ENCODE data around the gene RAB8B. TPM values are rescaled to one million over a fixed set of nuclear protein-coding genes. Genes with fewer than 3 reads are reported as not detected.

The RAB8B gene
- total and polyA plus RNA-seq, 9 of the 15 experiments (the other 6 are each of a cell fraction or from before 2014, with no cell fraction given): 7.8 to 32.1 (median 24.2) TPM

DNA sequence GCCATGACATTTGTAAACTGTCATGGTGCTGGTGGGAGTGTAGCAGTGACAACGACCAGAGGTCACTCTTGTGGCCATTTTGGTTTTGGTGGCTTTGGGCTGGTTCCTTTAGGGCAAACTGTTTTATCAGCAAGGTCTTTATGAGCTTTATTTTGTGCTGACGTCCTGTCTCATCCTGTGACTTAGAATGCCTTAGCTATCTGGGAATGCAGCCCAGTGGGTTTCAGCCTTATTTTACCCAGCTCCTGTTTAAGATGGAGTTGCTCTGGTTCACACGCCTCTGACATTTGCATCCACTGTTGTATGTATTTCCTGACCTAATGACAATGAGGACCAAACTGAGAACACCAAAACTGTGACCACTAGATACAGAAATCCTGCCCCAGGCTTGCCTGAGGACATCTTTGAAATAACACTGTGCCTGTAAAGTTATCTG lies 37.6 kb downstream of the RAB8B start (continued):
- TF ChIP-seq, protein P1, sequence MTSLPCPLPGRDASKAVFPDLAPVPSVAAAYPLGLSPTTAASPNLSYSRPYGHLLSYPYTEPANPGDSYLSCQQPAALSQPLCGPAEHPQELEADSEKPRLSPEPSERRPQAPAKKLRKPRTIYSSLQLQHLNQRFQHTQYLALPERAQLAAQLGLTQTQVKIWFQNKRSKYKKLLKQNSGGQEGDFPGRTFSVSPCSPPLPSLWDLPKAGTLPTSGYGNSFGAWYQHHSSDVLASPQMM (CRISPR knock-in tag; IDR thresholded peaks at IDR 0.05): no peak
- no peak for TF ChIP-seq ZNF764 (CRISPR knock-in tag; IDR thresholded peaks at IDR 0.05; ENCODE audit: low read depth)
- TF ChIP-seq, protein P2, sequence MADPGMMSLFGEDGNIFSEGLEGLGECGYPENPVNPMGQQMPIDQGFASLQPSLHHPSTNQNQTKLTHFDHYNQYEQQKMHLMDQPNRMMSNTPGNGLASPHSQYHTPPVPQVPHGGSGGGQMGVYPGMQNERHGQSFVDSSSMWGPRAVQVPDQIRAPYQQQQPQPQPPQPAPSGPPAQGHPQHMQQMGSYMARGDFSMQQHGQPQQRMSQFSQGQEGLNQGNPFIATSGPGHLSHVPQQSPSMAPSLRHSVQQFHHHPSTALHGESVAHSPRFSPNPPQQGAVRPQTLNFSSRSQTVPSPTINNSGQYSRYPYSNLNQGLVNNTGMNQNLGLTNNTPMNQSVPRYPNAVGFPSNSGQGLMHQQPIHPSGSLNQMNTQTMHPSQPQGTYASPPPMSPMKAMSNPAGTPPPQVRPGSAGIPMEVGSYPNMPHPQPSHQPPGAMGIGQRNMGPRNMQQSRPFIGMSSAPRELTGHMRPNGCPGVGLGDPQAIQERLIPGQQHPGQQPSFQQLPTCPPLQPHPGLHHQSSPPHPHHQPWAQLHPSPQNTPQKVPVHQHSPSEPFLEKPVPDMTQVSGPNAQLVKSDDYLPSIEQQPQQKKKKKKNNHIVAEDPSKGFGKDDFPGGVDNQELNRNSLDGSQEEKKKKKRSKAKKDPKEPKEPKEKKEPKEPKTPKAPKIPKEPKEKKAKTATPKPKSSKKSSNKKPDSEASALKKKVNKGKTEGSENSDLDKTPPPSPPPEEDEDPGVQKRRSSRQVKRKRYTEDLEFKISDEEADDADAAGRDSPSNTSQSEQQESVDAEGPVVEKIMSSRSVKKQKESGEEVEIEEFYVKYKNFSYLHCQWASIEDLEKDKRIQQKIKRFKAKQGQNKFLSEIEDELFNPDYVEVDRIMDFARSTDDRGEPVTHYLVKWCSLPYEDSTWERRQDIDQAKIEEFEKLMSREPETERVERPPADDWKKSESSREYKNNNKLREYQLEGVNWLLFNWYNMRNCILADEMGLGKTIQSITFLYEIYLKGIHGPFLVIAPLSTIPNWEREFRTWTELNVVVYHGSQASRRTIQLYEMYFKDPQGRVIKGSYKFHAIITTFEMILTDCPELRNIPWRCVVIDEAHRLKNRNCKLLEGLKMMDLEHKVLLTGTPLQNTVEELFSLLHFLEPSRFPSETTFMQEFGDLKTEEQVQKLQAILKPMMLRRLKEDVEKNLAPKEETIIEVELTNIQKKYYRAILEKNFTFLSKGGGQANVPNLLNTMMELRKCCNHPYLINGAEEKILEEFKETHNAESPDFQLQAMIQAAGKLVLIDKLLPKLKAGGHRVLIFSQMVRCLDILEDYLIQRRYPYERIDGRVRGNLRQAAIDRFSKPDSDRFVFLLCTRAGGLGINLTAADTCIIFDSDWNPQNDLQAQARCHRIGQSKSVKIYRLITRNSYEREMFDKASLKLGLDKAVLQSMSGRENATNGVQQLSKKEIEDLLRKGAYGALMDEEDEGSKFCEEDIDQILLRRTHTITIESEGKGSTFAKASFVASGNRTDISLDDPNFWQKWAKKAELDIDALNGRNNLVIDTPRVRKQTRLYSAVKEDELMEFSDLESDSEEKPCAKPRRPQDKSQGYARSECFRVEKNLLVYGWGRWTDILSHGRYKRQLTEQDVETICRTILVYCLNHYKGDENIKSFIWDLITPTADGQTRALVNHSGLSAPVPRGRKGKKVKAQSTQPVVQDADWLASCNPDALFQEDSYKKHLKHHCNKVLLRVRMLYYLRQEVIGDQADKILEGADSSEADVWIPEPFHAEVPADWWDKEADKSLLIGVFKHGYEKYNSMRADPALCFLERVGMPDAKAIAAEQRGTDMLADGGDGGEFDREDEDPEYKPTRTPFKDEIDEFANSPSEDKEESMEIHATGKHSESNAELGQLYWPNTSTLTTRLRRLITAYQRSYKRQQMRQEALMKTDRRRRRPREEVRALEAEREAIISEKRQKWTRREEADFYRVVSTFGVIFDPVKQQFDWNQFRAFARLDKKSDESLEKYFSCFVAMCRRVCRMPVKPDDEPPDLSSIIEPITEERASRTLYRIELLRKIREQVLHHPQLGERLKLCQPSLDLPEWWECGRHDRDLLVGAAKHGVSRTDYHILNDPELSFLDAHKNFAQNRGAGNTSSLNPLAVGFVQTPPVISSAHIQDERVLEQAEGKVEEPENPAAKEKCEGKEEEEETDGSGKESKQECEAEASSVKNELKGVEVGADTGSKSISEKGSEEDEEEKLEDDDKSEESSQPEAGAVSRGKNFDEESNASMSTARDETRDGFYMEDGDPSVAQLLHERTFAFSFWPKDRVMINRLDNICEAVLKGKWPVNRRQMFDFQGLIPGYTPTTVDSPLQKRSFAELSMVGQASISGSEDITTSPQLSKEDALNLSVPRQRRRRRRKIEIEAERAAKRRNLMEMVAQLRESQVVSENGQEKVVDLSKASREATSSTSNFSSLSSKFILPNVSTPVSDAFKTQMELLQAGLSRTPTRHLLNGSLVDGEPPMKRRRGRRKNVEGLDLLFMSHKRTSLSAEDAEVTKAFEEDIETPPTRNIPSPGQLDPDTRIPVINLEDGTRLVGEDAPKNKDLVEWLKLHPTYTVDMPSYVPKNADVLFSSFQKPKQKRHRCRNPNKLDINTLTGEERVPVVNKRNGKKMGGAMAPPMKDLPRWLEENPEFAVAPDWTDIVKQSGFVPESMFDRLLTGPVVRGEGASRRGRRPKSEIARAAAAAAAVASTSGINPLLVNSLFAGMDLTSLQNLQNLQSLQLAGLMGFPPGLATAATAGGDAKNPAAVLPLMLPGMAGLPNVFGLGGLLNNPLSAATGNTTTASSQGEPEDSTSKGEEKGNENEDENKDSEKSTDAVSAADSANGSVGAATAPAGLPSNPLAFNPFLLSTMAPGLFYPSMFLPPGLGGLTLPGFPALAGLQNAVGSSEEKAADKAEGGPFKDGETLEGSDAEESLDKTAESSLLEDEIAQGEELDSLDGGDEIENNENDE (IDR thresholded peaks at IDR 0.05; ENCODE audit: low read depth, low read length): no peak
- no peak for TF ChIP-seq ZNF274 (IDR thresholded peaks at IDR 0.05; ENCODE audit: borderline replicate concordance, low read depth, low read length)
- TF ChIP-seq, protein P3, sequence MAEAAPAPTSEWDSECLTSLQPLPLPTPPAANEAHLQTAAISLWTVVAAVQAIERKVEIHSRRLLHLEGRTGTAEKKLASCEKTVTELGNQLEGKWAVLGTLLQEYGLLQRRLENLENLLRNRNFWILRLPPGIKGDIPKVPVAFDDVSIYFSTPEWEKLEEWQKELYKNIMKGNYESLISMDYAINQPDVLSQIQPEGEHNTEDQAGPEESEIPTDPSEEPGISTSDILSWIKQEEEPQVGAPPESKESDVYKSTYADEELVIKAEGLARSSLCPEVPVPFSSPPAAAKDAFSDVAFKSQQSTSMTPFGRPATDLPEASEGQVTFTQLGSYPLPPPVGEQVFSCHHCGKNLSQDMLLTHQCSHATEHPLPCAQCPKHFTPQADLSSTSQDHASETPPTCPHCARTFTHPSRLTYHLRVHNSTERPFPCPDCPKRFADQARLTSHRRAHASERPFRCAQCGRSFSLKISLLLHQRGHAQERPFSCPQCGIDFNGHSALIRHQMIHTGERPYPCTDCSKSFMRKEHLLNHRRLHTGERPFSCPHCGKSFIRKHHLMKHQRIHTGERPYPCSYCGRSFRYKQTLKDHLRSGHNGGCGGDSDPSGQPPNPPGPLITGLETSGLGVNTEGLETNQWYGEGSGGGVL (CRISPR knock-in tag; IDR thresholded peaks at IDR 0.05): peak; percentile 76
- no peak for TF ChIP-seq BRD9 (IDR thresholded peaks at IDR 0.05; ENCODE audit: low read depth, partially characterized antibody)
- TF ChIP-seq SRSF3 (IDR thresholded peaks at IDR 0.05; ENCODE audit: insufficient read depth, low read length): no peak
- TF ChIP-seq RAD51 (IDR thresholded peaks at IDR 0.05; ENCODE audit: borderline replicate concordance, low read depth): no peak
- TF ChIP-seq, protein P4, sequence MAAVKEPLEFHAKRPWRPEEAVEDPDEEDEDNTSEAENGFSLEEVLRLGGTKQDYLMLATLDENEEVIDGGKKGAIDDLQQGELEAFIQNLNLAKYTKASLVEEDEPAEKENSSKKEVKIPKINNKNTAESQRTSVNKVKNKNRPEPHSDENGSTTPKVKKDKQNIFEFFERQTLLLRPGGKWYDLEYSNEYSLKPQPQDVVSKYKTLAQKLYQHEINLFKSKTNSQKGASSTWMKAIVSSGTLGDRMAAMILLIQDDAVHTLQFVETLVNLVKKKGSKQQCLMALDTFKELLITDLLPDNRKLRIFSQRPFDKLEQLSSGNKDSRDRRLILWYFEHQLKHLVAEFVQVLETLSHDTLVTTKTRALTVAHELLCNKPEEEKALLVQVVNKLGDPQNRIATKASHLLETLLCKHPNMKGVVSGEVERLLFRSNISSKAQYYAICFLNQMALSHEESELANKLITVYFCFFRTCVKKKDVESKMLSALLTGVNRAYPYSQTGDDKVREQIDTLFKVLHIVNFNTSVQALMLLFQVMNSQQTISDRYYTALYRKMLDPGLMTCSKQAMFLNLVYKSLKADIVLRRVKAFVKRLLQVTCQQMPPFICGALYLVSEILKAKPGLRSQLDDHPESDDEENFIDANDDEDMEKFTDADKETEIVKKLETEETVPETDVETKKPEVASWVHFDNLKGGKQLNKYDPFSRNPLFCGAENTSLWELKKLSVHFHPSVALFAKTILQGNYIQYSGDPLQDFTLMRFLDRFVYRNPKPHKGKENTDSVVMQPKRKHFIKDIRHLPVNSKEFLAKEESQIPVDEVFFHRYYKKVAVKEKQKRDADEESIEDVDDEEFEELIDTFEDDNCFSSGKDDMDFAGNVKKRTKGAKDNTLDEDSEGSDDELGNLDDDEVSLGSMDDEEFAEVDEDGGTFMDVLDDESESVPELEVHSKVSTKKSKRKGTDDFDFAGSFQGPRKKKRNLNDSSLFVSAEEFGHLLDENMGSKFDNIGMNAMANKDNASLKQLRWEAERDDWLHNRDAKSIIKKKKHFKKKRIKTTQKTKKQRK (IDR thresholded peaks at IDR 0.05; ENCODE audit: borderline replicate concordance, low read depth, low read length): no peak
- no peak for TF ChIP-seq NR2C2 (CRISPR knock-in tag; IDR thresholded peaks at IDR 0.05)
- peak; percentile 90 for TF ChIP-seq NR2C2 (tag; IDR thresholded peaks at IDR 0.05)
